A673 (cell line): Measurements from ENCODE around the gene SLC35D2. TPM values are rescaled to one million over a fixed set of nuclear protein-coding genes. Genes with fewer than 3 reads are reported as not detected.

Source experiments
- BruUV-seq: library from RNA; stranded (reverse); fragments of 400-500 nt; replicated peaks from 2 replicates; lab custom pipeline; 2021; lab: Mats Ljungman, UMichigan
- CTCF ChIA-PET: fragments of 300-600 bp; sonication (Branson Sonifier 250); formaldehyde crosslinking; loops from one replicate; lab custom pipeline; 2022; ENCODE audit warnings: antibody characterized with exemption; lab: Charles Lee
- POLR2A ChIA-PET: fragments of 300-600 bp; sonication (Branson Sonifier 250); formaldehyde crosslinking; loops from one replicate; lab custom pipeline; 2022; ENCODE audit warnings: antibody characterized with exemption; ENCODE audit not compliant: low non-redundant PET; lab: Charles Lee
- DNase-seq: peaks from one replicate; pipeline ENCODE4 v3.0.0-alpha.2; 2015; ENCODE audit warnings: low spot score
- H3K27ac ChIP-seq: fragments of 200-600 bp; sonication (generic); 2 replicates; pipeline ENCODE4 v1.5.1; 2016; ENCODE audit warnings: mixed run types, low read depth, mild to moderate bottlenecking, mixed read lengths, antibody characterized with exemption, low read length; ENCODE audit not compliant: poor library complexity, severe bottlenecking
- H3K27me3 ChIP-seq: fragments of 200-600 bp; sonication (generic); replicated peaks from 2 replicates; pipeline ENCODE4 v1.6.1; 2017; ENCODE audit warnings: mixed run types, low read depth, mild to moderate bottlenecking, mixed read lengths, antibody characterized with exemption, low read length; ENCODE audit not compliant: insufficient read depth, poor library complexity
- H3K36me3 ChIP-seq: fragments of 200-600 bp; sonication (generic); 2 replicates; pipeline ENCODE4 v1.6.1; 2016; ENCODE audit warnings: mixed run types, mild to moderate bottlenecking, mixed read lengths, antibody characterized with exemption, low read length; ENCODE audit not compliant: insufficient read depth, poor library complexity, severe bottlenecking
- H3K4me1 ChIP-seq: fragments of 200-600 bp; sonication (generic); 2 replicates; pipeline ENCODE4 v1.6.1; 2017; ENCODE audit warnings: mixed run types, mild to moderate bottlenecking, mixed read lengths, antibody characterized with exemption, low read length; ENCODE audit not compliant: insufficient read depth, poor library complexity, severe bottlenecking
- H3K4me3 ChIP-seq: fragments of 200-600 bp; sonication (generic); 2 replicates; pipeline ENCODE4 v1.5.1; 2016; ENCODE audit warnings: low read depth, mixed run types, mild to moderate bottlenecking, mixed read lengths, low read length; ENCODE audit not compliant: poor library complexity, severe bottlenecking
- H3K9me3 ChIP-seq: fragments of 200-600 bp; sonication (generic); 2 replicates; pipeline ENCODE4 v1.6.1; 2016; ENCODE audit warnings: mixed run types, low read depth, mild to moderate bottlenecking, mixed read lengths, antibody characterized with exemption, low read length; ENCODE audit not compliant: poor library complexity, severe bottlenecking
- CTCF ChIP-seq: fragments of 300-800, 200-600 bp; sonication (generic); conservative IDR thresholded peaks from 2 replicates; pipeline ENCODE4 v1.5.1; 2017; ENCODE audit warnings: low read depth, mild to moderate bottlenecking, antibody characterized with exemption, low read length, moderate library complexity, mixed read lengths
- EZH2 ChIP-seq: fragments of 200-600 bp; sonication (generic); IDR thresholded peaks from 2 replicates; pipeline ENCODE4 v1.6.1; 2017; ENCODE audit warnings: borderline replicate concordance, low read depth, mild to moderate bottlenecking, mixed read lengths, antibody characterized with exemption, low read length; ENCODE audit not compliant: poor library complexity, severe bottlenecking
- intact Hi-C: fragments of 100-400 bp; cut with micrococcal nuclease; formaldehyde crosslinking; loops from one replicate; pipeline ENCODE4 v1.10.0; 2022; ENCODE audit not compliant: unreplicated experiment
- total RNA-seq: library from RNA; stranded (reverse); gene quantifications from 2 replicates; pipeline ENCODE4 v1.2.3, GENCODE V29; 2021

SLC35D2 gene
- total RNA-seq, 1 experiment from 2014 or later = 1.1 TPM

DNA sequence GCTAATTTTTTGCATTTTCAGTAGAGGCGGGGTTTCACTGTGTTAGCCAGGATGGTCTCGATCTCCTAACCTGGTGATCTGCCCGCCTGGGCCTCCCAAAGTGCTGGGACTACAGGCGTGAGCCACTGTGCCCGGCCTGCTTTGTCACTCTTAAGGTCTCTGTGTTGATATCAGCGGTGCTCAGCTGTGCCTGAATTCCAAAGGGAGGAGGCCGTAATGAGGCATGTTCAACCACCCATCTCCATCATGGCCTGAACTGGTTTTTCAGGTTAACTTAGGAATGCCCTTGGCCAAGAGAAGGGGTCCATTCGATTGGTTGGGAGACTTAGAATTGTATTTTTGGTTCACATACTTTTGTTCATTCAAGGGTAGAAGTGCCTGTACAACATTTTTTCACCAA, 103.6 kb downstream of the SLC35D2 start:
- Histone ChIP-seq H3K27ac (no peak overlapping the region), H3K4me1 (no peaks in the 10 kb centered on the region), H3K36me3 (no peaks in the 10 kb centered on the region), H3K27me3 (no peaks in the 10 kb centered on the region), H3K4me3 (no peak overlapping the region), H3K9me3 (peaks cover 8% of the 10 kb centered on the region)
- DNase-seq = no peak
- intact Hi-C loops = no loop called here
- POLR2A ChIA-PET = no interaction called here
- CTCF ChIA-PET = no interaction called here
- TF ChIP-seq CTCF = no peak
- no peak for TF ChIP-seq EZH2
- no TSS peak for BruUV-seq

GRCh38 chr9:96274939-96275338, 108.6 kb downstream of the SLC35D2 start:
- Histone ChIP-seq H3K27me3 (no peaks in the 10 kb centered on the region), H3K4me3 (no peak overlapping the region), H3K9me3 (peaks cover 14% of the 10 kb centered on the region), H3K36me3 (no peaks in the 10 kb centered on the region), H3K4me1 (no peaks in the 10 kb centered on the region), H3K27ac (no peak overlapping the region)
- POLR2A ChIA-PET = no interaction called here
- BruUV-seq = no TSS peak
- intact Hi-C loops = no loop called here
- CTCF ChIA-PET = no interaction called here
- TF ChIP-seq CTCF (no peak), EZH2 (no peak)
- no peak for DNase-seq

Other genes with a start within 250 kb of the SLC35D2 start
- not detected in 2 replicates for gene HSD17B3, start 81.5 kb downstream of the SLC35D2 start, total RNA-seq
- gene ZNF367, start 34.7 kb upstream of the SLC35D2 start, total RNA-seq = 14.6 and 14.9 TPM in 2 replicates
- gene HABP4, start 66.5 kb upstream of the SLC35D2 start, total RNA-seq = 11.3 and 11.6 TPM in 2 replicates
- 3.8 and 5.2 TPM in 2 replicates for gene CDC14B, start 236.1 kb upstream of the SLC35D2 start, total RNA-seq